B cell (primary cell): Measurements from ENCODE around the gene ARHGEF17.

ENCODE experiments used
- EZH2 ChIP-seq: IDR thresholded peaks from 2 replicates; pipeline ENCODE4 v1.6.1; 2012; ENCODE audit warnings: borderline replicate concordance, low read depth, mild to moderate bottlenecking, moderate library complexity, low read length; ENCODE audit not compliant: insufficient read depth, poor library complexity, severe bottlenecking
- TF ChIP-seq, protein P1 (sequence below): fragments of 200-600 bp; IDR thresholded peaks from one replicate; pipeline ENCODE4 v1.8.0; 2022; ENCODE audit warnings: antibody characterized with exemption, mild to moderate bottlenecking

GRCh38 chr11:73412308-73412707 is 104.2 kb downstream of the ARHGEF17 start:
- TF ChIP-seq, protein P1, sequence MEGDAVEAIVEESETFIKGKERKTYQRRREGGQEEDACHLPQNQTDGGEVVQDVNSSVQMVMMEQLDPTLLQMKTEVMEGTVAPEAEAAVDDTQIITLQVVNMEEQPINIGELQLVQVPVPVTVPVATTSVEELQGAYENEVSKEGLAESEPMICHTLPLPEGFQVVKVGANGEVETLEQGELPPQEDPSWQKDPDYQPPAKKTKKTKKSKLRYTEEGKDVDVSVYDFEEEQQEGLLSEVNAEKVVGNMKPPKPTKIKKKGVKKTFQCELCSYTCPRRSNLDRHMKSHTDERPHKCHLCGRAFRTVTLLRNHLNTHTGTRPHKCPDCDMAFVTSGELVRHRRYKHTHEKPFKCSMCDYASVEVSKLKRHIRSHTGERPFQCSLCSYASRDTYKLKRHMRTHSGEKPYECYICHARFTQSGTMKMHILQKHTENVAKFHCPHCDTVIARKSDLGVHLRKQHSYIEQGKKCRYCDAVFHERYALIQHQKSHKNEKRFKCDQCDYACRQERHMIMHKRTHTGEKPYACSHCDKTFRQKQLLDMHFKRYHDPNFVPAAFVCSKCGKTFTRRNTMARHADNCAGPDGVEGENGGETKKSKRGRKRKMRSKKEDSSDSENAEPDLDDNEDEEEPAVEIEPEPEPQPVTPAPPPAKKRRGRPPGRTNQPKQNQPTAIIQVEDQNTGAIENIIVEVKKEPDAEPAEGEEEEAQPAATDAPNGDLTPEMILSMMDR: no peak
- TF ChIP-seq EZH2: no peak
